T follicular helper cell (primary cell): Measurements from ENCODE around the gene NPAS3.

ENCODE experiments used
- DNase-seq: peaks from one replicate; pipeline ENCODE4 v3.0.0-alpha.2; 2020; ENCODE audit warnings: low read depth
- total RNA-seq, 2 experiments: gene quantifications; one replicate each; lab custom pipeline; 2026; lab: John Stamatoyannopoulos, UW

The NPAS3 gene
- 0 to 0.04 reads per million in 2 experiments for total RNA-seq

DNA sequence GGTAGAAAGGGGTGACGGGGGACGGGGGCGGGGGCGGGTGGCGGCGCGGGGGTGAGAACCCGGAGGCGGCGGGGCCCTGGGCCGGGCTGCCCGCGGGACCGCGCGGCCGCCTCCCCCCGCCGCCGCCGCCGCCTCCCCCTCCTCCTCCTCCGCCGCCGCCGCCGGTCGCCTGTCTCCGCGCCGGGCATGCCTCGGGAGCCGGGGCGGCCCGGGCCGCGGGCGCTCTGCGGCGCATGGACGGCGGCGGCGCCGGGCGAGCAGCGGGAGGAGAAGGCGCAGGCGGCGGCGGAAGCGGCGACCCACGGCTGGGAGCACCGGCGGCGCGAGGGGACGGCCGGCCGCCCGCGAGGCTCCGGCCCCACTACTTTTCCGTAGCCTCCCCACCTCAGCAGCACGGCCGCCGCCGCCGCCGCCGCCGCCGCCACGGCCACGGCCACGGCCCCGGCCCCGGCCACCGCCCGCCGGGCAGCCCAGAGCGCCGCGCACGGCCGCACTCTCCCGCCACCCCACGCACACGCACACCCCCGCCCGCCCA lies at the start of gene NPAS3:
Gene NPAS3 (plus strand): TSS at position 161 of the 535 bp plus-strand sequence.
- no peak for DNase-seq

- no peak for DNase-seq
These were observed 41.5 kb upstream of the NPAS3 start for GRCh38 chr14:32896979-32897697.

GRCh38 chr14:32897698-32898064 lies 41.0 kb upstream of the NPAS3 start:
- DNase-seq = no peak

DNA sequence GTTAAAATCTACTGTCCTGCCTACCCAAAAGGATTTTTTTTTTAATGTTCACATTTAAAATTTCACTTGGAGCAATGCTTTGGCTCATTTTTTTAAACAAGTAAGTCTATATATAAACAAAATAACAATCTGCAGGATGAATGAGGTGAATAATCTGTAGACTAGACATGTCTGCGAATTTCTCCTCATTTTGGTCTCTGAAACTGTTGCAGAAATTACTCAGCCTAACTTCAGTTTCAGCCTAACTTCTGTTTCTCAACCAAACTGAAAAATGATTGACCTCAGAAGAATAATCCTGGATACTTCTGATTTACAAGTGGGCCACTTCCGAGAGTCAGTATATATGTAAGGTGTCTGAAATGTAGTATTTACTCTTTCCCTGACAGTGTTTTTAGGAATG lies 39.8 kb upstream of the NPAS3 start:
- no peak for DNase-seq

DNA sequence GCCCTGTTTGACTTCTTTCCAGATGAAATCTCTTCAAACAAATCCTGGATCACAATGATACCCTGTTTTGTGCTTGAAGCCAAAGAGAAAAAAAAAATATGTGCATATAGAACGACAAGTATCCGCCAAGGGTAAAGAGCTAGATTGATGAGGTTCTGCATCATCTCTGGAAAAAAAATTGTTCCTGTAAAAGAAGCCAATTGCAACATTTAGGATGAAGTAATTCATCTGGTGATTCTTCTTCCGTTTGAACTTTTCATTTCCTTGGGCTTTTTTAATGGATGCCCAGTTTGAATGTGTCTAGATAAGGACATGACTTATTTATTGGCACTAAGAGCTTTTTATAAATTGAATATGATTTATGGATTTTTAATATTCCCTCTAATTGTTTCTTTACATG lies 38.1 kb upstream of the NPAS3 start:
- DNase-seq = no peak

DNA sequence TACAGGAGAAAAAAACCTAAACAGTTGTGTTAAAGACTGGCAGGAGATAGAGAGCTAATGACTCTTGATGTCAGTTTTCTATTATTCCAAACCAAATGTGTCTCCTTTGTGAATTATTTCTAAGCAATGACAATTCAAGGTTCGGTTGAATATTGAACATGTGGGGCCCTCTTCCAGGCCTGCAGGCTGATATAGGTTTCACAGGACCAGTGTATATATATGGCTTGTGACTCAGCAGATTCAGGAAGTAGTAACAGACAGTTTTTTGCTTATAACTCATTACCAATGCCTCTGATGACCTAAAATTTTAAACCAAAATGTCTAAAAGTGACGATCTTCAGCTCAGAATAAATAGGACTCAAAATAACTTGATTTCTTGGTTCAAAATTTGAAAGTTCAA lies 33.7 kb upstream of the NPAS3 start:
- DNase-seq = no peak

DNA sequence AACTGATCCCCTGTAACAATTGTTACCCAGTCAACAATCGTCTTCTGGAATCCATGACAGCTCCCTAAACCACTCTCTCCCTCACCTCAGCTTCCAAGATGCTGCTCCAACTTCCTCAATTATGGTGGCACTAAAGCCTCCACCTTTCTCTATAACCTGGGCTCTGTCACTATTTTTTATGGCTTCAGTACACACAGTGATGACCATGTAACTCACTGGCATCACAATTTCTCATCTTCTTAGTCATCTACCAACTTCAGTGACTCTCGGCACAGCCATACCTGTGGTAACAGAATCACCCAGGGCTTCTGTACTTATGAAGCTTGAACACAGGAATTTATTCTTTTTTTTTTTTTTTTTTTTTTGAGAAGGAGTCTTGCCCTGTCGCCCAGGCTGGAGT lies 32.0 kb upstream of the NPAS3 start:
- DNase-seq = no peak

DNA sequence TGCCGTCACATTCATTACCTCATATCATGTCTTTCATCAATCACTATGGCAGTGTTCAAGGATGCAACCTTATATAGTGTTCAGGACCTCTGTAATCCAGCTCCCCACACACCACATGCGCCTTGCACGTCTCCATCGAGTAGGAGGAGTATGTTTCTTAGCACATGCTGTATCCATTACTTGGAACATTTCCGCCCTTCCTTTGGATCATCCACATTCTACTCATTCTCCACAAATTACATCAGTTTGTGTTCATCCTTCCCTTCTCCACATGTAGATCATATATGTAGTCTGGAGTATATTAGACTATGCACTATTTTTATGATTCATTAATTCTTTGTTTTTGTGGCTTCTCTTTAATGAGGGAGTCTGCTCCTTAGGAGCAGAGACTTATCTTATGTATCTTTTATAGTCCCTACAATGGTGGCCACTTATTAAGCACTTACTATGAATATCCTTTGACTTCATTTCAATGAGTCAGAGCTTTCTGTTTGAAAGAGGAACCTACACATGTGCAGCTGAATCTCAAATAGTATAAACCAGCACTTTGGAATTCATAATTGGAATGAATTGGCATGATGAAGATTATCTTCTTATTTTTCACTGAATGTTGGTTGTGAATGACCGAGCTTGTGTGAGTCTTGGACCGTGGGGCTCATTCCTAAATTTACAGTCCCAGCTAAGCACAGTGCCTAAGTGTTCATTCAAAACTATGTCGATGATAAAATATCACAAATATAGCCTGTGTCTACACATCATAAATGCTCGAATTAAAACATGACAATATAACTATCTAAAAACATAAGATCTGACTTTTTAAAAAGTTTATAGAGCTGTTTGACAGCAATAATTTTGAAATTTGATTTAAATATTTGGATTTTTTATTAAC lies 30.2 kb upstream of the NPAS3 start:
- no peak for DNase-seq

- no peak for DNase-seq
These were observed 25.0 kb upstream of the NPAS3 start for GRCh38 chr14:32913725-32914124.

GRCh38 chr14:32914391-32914790 lies 24.3 kb upstream of the NPAS3 start:
- DNase-seq = no peak

DNA sequence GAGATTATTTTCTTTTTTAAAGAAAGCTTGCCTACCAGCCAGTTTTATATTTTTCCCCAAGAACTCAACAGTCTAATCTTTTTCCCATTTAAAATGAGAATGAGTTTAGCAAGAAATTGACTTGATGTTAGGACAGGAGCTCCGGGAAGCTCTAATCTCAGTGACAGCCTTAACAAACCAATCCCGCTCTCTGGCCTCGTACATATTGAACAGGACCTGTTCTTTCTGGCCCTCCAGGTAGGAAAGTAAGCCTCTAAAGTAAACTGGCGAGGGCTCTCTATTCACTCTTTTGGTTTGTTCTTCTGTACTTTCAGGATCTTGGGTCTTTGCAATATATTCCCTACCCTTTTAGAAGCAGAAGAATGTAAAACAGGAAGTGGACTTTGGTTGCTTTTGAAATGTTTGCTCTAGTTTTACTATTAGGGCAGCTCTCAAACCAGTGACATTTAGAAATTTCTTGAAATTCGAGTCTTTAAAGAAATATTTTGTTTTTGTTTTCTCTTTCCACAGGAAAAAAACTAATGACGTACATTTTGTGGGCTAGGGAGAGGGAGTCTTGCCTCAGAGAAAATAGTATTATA lies 17.9 kb upstream of the NPAS3 start:
- no peak for DNase-seq

GRCh38 chr14:32925439-32925838 lies 13.2 kb upstream of the NPAS3 start:
- no peak for DNase-seq

DNA sequence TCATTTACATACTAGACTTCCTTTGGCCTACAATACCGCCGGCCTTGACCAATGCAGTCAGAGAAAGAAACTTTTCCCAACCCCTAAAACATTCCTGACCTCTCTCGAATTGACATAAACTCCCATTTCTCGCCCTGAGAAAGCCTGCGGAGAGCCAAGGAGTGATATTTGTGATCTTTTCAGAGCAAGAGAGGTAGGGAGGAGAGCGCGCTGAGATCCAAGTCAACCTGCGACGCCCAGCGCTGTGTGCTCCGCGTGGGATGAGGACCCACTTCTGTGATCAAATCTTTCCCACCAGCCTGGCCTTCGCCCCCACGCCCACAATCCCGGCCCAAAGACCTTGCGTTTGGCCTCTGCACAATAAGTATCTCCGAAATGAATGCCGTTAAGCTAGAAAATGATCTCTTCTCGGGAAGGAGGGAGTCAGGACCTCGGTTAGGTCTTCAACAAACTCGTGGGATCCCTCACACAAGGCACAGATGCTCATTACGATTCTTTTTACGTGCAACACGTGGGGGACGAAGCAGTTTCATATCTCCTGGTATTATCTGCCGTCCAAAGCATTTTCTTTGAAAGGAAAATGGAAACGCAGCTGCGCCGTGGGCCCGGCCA lies 6.3 kb upstream of the NPAS3 start:
- no peak for DNase-seq

- no peak for DNase-seq
These were observed 5.6 kb upstream of the NPAS3 start for GRCh38 chr14:32932914-32933628.

DNA sequence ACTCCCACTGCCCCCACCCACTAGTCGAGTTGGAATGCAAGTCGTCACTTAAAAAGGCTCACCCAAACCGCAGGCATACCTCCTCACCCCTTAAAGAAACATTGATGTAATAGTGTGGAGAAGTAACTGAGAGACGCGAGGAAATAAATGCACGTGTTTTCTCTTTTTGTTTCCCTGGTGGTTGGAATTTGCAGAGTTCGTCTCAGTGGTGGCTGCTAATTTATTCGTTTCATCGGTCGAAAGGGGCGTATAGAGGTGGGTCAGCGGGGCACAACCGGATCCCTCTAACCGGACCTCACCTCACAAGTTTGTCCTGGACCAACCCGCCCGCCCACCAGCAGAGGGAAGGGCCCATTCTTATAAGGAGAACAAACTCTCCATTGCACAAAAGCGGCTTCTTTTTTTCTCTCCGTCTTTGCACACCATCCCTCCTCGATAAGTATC lies 5.0 kb upstream of the NPAS3 start:
- DNase-seq = no peak

DNA sequence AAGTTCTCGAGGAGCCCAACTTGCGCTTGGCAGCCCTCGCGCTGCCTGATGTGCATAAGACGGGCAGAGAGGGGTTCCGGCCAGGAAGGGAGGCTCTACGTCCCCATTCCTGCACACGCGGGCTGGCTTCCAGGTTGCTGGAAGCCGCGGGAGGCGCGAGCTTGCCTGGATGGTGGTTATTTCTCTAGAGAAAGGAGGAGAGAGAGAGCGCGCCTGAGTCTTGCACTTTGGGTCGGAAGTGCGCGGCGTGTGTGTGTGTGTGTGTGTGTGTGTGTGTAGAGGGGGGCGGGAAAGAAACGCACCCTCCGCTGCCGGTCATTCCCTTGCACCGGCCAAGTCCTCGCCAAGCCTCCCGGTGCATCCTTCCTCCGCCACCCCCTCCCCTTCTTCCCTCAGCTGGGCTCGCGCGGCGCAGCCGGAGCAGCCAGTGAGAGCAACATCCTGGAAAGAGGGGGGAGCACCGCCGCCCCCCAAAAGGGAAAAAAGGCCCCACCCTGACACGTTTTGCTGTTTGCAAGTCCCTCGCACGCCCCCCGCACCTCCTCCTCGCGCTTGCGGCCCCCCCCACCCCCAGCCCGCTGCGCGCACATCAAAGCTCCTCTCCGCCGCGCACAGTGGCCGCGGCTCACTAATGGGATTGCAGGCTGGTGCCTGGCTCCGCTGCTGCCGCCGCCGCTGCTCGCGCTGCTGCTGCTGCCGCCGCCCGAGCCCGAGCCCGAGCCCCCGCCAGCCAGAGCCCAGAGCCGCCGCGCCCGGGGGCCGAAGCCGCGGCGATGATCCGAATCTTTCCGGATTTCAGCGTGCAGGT lies 4.4 kb upstream of the NPAS3 start:
- DNase-seq = no peak

DNA sequence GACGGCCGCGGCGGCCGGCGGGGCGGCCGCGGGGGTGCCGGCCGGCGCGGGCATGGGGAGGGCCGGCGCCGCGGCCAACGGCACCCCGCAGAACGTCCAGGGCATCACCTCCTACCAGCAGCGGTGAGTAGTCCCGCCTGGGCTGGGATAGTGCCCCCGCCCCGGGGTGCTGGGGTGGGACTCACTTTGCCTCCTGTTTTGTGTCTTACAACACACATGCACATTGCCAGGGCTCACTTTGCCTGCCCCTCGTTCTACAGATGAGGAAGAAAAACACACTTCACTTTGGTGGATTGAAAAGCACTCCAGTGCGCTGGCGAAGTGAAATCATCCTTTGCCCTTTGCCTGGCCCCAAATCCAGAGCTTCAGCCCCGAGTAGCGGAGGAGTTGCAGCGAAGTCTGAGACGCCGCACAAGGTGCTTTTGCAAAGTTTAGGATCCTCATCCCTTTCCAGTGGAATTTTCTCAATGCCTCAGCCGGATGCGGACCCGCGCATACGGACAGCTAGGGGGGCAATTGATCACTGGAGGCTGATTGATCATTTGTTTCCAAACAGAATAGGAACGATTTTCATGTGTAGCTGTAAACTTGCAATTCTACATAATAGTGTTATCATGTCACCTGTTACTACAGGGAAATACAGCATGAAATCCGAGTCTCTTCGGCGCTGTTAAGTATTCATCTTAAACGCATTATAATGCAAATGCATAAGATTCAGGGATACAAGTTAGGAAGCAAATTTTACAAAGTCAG lies 3.6 kb upstream of the NPAS3 start:
- DNase-seq = no peak

DNA sequence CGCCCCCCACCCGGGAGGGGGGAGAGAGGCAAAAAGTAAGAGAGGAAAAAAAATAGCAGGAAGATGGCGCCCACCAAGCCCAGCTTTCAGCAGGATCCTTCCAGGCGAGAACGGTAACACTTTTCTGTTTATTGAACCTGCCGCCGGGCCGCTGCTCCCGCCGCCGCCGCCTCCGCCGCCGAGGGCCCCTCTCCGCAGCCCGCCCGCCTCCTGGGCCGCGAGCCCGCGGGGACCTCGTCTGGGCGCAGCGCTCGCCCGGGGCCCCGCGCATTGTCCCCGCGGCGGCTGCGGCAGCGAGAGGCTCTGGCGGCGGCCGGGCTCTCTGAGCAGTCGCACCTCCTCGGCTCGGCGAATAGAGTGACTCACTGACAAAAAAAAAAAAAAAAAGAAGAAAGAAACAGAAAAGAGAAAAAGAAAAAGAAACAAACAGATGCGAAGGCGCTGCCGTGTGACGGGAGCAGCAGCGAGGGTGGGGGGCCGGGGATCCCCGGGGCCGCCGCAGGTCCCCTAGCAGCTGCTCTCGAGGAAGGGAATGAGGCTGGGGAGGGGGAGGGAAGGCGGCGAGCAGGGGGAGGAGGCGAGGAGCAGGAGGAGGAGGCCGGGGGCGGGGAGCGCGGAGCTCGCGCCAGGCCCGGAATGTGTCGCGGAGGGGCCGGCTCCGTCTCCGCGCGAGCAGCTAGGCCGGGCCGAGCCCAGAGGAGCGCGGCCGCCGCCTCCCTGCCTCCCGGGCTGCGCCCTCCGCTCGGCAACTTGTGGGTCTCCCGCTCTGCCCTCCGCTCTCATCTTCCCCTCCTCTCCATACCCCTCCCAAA lies 781 bp downstream of the NPAS3 start:
- DNase-seq = no peak

- no peak for DNase-seq
These were observed 1.5 kb downstream of the NPAS3 start for GRCh38 chr14:32940066-32940651.
